Cardiac fibroblast (primary cell): Measurements from ENCODE around the gene RBX1.
"Not testable (repeated sequence)": the region's sequence is repeated elsewhere in the genome, so short reads cannot be mapped to it uniquely, and the experiment has no call there.

Experiments used
- DNase-seq, 2 donors: peaks; one replicate each; pipeline versions ENCODE4 v3.0.0 to v3.0.0-alpha.2; 2010; ENCODE audit warnings: low read depth in 2 of 2
- H3K4me3 ChIP-seq, 2 donors: replicated peaks in 1 of 2; 1 replicate in 1 of 2; 2 replicates in 1 of 2; pipeline ENCODE4 v1.5.1; 2011; ENCODE audit warnings: low read depth in 2 of 2, low read length in 2 of 2, mild to moderate bottlenecking in 2 of 2, moderate library complexity in 1 of 2
- TF ChIP-seq, protein P1 (sequence below): IDR thresholded peaks from one replicate; pipeline ENCODE4 v1.5.1; 2011; ENCODE audit warnings: low read depth, mild to moderate bottlenecking, low read length, inconsistent platforms

Gene RBX1

DNA sequence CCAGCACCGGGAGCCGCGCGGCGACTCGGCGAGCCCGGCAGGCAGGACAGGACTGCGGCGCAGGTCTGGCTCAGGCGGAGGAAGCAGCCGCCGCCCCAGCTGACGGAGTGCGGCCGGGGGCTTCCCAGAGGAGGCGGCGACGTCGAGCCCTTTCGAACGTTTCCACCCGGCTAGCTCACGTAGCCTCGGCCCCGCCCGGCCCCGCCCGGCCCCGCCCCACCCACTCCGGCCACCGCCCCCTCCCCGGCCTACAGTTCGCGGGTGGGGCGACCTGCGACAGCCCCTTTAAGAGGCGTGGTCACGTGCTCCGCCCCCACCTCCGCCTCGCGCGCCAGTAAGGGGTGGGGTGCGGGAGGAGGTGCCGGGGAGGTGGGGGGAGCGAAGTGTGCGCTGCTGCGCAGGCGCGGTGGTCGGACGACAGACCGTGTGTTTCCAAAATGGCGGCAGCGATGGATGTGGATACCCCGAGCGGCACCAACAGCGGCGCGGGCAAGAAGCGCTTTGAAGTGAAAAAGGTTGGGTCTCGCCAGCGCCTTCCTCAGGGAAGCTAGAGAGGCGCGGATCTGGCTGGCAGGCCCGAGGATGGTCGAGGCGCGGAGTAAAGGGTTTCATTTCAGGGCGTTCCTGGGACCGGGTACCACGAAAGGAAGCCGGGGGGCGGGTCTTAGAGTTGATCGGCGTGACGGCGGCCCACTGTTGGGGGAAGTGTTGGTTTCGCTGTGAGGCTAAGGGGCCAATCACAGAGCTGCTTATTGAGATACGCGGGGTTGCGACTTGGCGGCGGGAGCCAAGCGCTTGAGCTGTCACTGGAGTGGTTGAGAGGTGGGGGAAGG is at the start of gene RBX1:
Gene RBX1, plus strand, starts transcription at position 417 of the 833 bp plus-strand sequence. Its CDS starts 21 bp downstream, at position 438.
- TF ChIP-seq, protein P1, sequence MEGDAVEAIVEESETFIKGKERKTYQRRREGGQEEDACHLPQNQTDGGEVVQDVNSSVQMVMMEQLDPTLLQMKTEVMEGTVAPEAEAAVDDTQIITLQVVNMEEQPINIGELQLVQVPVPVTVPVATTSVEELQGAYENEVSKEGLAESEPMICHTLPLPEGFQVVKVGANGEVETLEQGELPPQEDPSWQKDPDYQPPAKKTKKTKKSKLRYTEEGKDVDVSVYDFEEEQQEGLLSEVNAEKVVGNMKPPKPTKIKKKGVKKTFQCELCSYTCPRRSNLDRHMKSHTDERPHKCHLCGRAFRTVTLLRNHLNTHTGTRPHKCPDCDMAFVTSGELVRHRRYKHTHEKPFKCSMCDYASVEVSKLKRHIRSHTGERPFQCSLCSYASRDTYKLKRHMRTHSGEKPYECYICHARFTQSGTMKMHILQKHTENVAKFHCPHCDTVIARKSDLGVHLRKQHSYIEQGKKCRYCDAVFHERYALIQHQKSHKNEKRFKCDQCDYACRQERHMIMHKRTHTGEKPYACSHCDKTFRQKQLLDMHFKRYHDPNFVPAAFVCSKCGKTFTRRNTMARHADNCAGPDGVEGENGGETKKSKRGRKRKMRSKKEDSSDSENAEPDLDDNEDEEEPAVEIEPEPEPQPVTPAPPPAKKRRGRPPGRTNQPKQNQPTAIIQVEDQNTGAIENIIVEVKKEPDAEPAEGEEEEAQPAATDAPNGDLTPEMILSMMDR: no peak
- peak within 1 kb of the TSS; percentile 76 to 92 for H3K4me3 ChIP-seq
- peak; percentile 99 for DNase-seq

DNA sequence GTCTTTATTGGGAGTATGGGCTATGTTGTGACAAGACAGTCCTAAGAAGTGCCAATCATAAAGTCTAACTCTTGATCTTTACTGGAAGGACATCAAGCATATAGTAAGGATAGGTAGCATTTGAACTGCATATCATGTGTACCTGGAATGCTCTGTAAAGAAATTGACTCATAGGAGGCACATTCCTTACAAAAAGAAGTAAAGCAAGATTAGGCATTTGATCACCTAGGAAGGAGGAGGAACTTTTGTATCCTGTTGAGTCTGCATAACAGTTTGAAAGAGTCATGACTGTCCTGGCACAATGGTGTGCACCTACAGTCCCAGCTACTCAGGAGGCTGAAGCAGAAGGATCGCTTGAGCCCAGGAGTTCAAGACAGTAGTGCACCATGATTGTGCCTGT is 47.1 kb upstream of the RBX1 start:
- DNase-seq: no peak
- no peak overlapping the region for H3K4me3 ChIP-seq
- TF ChIP-seq, protein P1: no peak

DNA sequence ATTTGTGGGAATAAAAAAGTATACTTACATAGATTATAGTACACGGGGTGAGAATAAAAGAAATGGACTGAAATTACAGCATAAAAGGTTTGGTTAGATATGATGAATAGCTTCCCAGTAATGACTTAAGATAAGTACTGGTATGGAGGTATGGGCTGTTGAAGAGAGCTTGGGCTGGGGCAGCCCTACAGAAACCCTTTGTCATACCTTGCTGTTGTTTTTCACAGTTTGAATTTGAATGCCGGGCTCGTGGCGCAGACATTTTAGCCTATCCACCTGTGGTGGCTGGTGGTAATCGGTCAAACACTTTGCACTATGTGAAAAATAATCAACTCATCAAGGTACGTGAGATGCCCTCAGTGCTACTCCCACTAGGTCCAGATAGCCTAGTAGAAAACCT is 42.3 kb upstream of the RBX1 start:
- TF ChIP-seq, protein P1: no peak
- no peak for DNase-seq
- no peak overlapping the region for H3K4me3 ChIP-seq

DNA sequence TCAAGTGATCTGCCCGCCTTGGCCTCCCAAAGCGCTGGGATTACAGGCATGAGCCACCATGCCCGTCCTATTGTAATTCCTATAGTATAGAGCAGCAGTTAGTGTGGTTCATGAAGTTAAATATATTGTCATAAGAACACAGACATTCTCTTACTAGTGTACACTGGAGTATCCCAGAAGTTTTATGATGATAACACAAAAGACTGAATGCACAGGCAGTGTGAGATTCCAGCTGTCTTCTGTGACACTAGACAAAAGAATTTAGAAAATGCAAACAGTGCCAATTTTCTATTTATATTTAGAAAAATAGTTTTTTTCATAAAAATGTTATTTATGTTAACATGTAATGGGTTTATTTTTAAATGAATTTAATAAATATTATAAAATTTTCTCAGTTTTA is 39.4 kb upstream of the RBX1 start:
- DNase-seq: peak in 1 of 2 donors; percentile 36

DNA sequence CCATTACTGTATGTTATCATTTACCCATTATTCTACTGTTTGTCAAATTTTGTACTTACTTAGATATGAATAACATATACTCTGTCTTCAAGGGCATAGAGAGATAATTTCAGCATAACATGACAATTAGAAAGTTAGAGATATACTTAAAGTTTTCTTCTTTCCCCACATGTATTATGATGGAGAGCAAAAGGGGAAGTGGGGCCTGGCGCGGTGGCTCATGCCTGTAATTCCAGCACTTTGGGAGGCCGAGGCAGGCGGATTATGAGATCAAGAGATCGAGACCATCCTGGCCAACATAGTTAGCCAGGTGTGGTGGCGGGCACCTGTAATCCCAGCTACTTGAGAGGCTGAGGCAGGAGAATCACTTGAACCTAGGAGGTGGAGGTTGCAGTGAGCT is 38.2 kb upstream of the RBX1 start:
- not testable (repeated sequence) for H3K4me3 ChIP-seq, DNase-seq

More for the DNA sequence above, 39.4 kb upstream of the RBX1 start:
- H3K4me3 ChIP-seq: no peak overlapping the region
- TF ChIP-seq, protein P1: no peak

DNA sequence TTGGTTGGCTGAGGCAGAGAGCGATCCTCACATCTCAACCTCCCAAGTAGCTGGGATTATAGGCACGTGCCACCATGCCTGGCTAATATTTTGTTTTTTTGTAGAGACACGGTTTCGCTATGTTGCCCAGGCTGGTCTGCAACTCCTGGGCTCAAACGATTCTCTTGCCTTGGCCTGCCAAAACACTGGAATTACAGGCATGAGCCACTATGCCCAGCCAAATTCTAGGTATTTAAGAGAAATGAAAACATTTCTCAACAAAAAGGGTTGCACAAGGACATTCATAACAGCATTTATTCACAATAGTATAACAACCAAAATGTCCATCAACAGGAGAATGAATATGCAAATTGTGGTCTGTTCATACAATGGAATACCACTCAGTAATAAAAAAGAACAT is 31.7 kb upstream of the RBX1 start:
- TF ChIP-seq, protein P1: no peak
- peak in 1 of 2 donors; percentile 14 for DNase-seq

DNA sequence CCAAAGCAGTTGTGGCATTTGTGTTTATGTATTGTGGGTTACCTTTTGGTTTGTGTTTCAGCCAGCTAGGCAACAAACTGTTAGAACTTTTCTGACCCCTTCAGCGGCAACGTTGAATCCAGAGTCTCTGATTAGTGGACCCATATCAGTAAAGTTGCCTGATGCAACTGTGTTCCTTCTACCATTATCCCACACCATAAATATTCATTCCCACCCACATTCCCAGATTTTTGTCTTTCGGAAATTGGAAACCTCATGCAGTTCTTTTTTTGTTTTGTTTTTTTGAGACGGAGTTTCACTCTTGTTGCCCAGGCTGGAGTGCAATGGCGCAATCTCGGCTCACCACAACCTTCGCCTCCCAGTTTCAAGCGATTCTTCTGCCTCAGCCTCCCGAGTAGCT is 30.7 kb upstream of the RBX1 start:
- no peak overlapping the region for H3K4me3 ChIP-seq
- no peak for DNase-seq
- TF ChIP-seq, protein P1: no peak

More for the DNA sequence above, 31.7 kb upstream of the RBX1 start:
- H3K4me3 ChIP-seq: no peak overlapping the region
